Muscle layer of colon (tissue), 2 donors: Measurements from ENCODE around the gene KLHL3.

Source experiments
- H3K27ac ChIP-seq: one replicate; pipeline ENCODE4 v1.7.0; 2013; ENCODE audit warnings: low read depth, mild to moderate bottlenecking, low read length, moderate library complexity
- H3K27me3 ChIP-seq, 2 donors: one replicate each; pipeline ENCODE4 v1.7.0; 2013; ENCODE audit warnings: low read length in 2 of 2, mild to moderate bottlenecking in 2 of 2; ENCODE audit not compliant: insufficient read depth in 2 of 2, control insufficient read depth in 1 of 2
- H3K36me3 ChIP-seq: one replicate; pipeline ENCODE4 v1.7.0; 2013; ENCODE audit warnings: mild to moderate bottlenecking, low read length; ENCODE audit not compliant: insufficient read depth
- H3K4me1 ChIP-seq: one replicate; pipeline ENCODE4 v1.7.0; 2013; ENCODE audit warnings: mild to moderate bottlenecking, low read length; ENCODE audit not compliant: insufficient read depth
- H3K4me3 ChIP-seq, 2 donors: one replicate each; pipeline ENCODE4 v1.7.0; 2013; ENCODE audit warnings: low read length in 2 of 2, low read depth in 1 of 2, mild to moderate bottlenecking in 1 of 2, moderate library complexity in 1 of 2
- H3K9ac ChIP-seq: one replicate; pipeline ENCODE4 v1.7.0; 2013; ENCODE audit warnings: low read length
- H3K9me3 ChIP-seq: one replicate; pipeline ENCODE4 v1.7.0; 2013; ENCODE audit warnings: mild to moderate bottlenecking, low read length
- donor health status: abdominal sarcoma.
- donor health status: Adenocarcinoma of cecum.

Gene KLHL3

GRCh38 chr5:137718611-137719010 lies 17.3 kb downstream of the KLHL3 start:
- no peak overlapping the region for H3K27ac ChIP-seq

GRCh38 chr5:137716337-137716736 lies 19.6 kb downstream of the KLHL3 start:
- H3K4me3 ChIP-seq, result no peak overlapping the region

More at GRCh38 chr5:137718611-137719010, 17.3 kb downstream of the KLHL3 start:
- no peaks in the 10 kb centered on the region for H3K36me3 ChIP-seq
- peaks cover 3% of the 10 kb centered on the region for H3K9me3 ChIP-seq
- H3K9ac ChIP-seq, result no peak overlapping the region
- H3K4me3 ChIP-seq, result no peak overlapping the region
- no peaks in the 10 kb centered on the region for H3K4me1 ChIP-seq
- H3K27me3 ChIP-seq, result no peaks in the 10 kb centered on the region

DNA sequence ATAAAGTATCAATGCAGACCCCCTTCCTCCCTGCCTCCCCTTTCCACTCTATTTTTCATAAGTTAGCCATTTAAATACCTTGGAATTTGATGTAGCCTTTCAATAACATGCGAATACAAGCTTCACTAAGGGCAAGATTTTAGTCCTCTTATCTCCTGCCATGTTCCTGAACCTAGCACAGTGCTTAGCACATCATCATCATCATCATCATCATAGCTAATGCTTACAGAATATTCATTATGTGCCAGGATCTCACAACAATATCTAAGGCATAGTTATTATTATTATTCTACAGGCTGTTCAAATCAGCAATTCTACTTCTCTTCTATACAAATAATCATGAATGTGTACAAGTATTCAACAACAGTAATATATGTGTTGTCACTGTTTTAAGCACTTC lies 20.4 kb downstream of the KLHL3 start:
- H3K9ac ChIP-seq, result no peak overlapping the region
- no peaks in the 10 kb centered on the region for H3K9me3 ChIP-seq
- H3K36me3 ChIP-seq, result no peaks in the 10 kb centered on the region
- H3K4me3 ChIP-seq, result no peak overlapping the region
- H3K4me1 ChIP-seq, result no peaks in the 10 kb centered on the region
- no peak overlapping the region for H3K27ac ChIP-seq
- H3K27me3 ChIP-seq, result no peaks in the 10 kb centered on the region

More at GRCh38 chr5:137716337-137716736, 19.6 kb downstream of the KLHL3 start:
- H3K9me3 ChIP-seq, result no peaks in the 10 kb centered on the region
- no peaks in the 10 kb centered on the region for H3K4me1 ChIP-seq
- H3K9ac ChIP-seq, result no peak overlapping the region
- H3K36me3 ChIP-seq, result no peaks in the 10 kb centered on the region
- H3K27me3 ChIP-seq, result no peaks in the 10 kb centered on the region
- H3K27ac ChIP-seq, result no peak overlapping the region

DNA sequence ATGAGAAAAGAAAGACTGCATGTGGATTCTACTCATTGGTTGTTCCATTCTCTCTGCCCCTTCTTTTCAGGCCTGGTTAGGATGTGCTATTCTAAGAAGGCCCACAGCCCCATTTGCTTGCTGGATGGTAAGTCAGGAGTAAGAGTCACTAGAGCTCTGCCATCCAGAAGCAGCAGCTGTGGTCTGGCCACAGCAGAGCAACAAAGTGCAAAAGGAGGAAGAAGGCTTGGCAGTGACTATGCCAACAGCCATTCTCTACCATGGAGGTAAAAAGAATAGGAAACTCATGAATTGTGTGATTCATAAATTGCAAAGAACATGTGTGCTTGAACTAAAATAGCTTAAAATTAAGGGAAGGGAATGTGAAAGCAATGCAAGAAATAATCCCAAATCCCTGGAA lies 20.9 kb downstream of the KLHL3 start:
- H3K4me1 ChIP-seq, result no peaks in the 10 kb centered on the region
- H3K27ac ChIP-seq, result no peak overlapping the region
- H3K4me3 ChIP-seq, result no peak overlapping the region
- H3K36me3 ChIP-seq, result no peaks in the 10 kb centered on the region
- no peaks in the 10 kb centered on the region for H3K27me3 ChIP-seq
- H3K9me3 ChIP-seq, result no peaks in the 10 kb centered on the region
- H3K9ac ChIP-seq, result no peak overlapping the region

- no peaks in the 10 kb centered on the region for H3K9me3 ChIP-seq
- H3K27ac ChIP-seq, result no peak overlapping the region
- H3K9ac ChIP-seq, result no peak overlapping the region
- H3K36me3 ChIP-seq, result no peaks in the 10 kb centered on the region
- H3K27me3 ChIP-seq, result no peaks in the 10 kb centered on the region
- H3K4me1 ChIP-seq, result no peaks in the 10 kb centered on the region
- H3K4me3 ChIP-seq, result no peak overlapping the region
Measured at GRCh38 chr5:137714494-137714893, 21.4 kb downstream of the KLHL3 start.

DNA sequence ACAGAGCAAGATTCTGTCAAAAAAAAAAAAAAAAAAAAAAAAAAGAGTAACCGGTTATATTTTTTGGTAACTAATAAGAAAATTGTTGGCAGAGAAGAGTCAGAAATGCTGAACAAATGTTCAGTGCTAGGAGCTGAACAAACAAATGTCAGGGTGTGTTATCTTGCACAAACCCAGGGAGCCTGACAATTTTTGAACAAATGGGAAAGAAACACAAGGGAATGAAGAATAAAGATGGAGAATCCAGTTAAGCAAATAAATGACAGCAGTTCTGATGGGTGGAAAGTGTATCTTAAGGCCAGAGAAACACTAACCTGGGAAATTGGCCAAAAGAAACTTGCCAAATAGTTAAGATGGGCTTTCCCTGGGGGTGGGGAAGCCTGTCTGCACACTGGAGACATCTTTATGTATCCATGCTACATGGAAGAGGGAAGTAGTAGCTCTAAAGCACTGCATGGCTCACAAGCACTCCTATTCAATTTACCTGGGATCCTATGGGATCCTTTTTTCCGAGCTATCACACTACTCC lies 23.7 kb downstream of the KLHL3 start:
- Histone ChIP-seq H3K4me1 (no peaks in the 10 kb centered on the region), H3K9ac (no peak overlapping the region), H3K27ac (no peak overlapping the region), H3K9me3 (no peaks in the 10 kb centered on the region), H3K4me3 (no peak overlapping the region), H3K27me3 (no peaks in the 10 kb centered on the region), H3K36me3 (no peaks in the 10 kb centered on the region)

DNA sequence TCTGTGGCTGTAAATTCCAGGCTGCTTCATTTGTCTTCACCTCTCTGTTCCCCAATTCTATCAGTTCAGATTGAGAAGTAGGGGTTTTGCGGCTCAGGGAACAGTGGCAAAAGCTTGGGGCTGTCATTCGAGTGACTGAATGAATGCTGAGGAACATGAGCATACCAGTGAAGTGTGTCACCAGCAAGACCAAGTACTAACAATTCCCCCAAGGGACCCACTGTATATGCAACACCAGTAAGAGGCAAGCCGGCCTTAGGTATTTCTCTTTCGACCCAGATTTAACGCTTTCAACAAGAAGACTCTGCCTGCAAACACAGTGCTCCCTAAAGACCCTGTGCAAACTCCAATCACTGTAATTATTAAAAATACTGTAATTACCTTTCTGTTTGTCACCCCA lies 25.8 kb downstream of the KLHL3 start:
- H3K9ac ChIP-seq, result no peak overlapping the region
- H3K4me3 ChIP-seq, result no peak overlapping the region
- H3K9me3 ChIP-seq, result no peaks in the 10 kb centered on the region
- no peaks in the 10 kb centered on the region for H3K36me3 ChIP-seq
- no peaks in the 10 kb centered on the region for H3K27me3 ChIP-seq
- no peaks in the 10 kb centered on the region for H3K4me1 ChIP-seq
- H3K27ac ChIP-seq, result no peak overlapping the region

- Histone ChIP-seq H3K4me1 (no peaks in the 10 kb centered on the region), H3K9ac (no peak overlapping the region), H3K9me3 (no peaks in the 10 kb centered on the region), H3K36me3 (no peaks in the 10 kb centered on the region), H3K27me3 (no peaks in the 10 kb centered on the region), H3K4me3 (no peak overlapping the region), H3K27ac (no peak overlapping the region)
Measured at GRCh38 chr5:137708796-137709559, 26.9 kb downstream of the KLHL3 start.

GRCh38 chr5:137708062-137708461 lies 27.8 kb downstream of the KLHL3 start:
- no peaks in the 10 kb centered on the region for H3K27me3 ChIP-seq
- no peak overlapping the region for H3K27ac ChIP-seq
- no peak overlapping the region for H3K4me3 ChIP-seq
- H3K4me1 ChIP-seq, result no peaks in the 10 kb centered on the region
- no peak overlapping the region for H3K9ac ChIP-seq
- H3K9me3 ChIP-seq, result no peaks in the 10 kb centered on the region
- H3K36me3 ChIP-seq, result no peaks in the 10 kb centered on the region

DNA sequence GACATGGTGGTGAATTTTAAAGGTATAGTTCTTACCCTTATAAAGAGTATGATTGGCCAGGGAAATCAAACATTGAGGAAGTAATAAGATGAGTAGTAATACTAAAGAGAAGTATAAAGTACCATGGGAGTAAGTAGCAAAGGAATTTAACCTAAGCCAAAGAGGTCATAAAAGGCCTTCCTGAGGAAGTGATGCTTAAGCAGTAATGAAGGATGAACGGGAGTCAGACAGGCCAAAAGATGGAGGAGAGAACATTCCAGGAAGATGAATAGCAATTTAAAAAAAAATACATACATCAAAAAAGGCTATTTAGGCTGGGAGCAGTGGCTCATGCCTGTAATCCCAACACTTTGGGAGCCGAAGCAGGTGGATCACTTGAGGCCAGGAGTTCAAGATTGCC lies 29.0 kb downstream of the KLHL3 start:
- Histone ChIP-seq H3K36me3 (no peaks in the 10 kb centered on the region), H3K9me3 (no peaks in the 10 kb centered on the region), H3K4me3 (no peak overlapping the region), H3K27ac (no peak overlapping the region), H3K27me3 (no peaks in the 10 kb centered on the region), H3K9ac (no peak overlapping the region), H3K4me1 (no peaks in the 10 kb centered on the region)

DNA sequence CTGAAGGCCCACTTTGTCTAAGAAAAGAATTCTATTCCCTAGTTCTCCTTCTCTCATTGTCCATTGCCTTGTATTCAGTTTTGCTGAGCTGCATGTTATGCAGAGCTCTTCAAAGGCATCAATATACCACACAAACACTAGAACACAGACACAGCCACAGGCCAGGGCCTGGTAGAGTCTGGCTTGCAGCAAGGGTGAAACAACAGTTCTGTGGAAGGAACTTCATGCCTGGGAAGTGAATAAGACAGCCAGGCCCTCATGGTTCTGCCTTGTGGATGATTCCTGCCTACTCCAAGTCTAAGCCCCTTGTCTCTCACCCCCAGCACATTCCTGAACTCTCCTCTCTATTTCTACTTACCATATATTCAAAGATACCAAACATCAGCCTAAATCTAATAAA lies 30.8 kb downstream of the KLHL3 start:
- H3K9me3 ChIP-seq, result no peaks in the 10 kb centered on the region
- H3K36me3 ChIP-seq, result no peaks in the 10 kb centered on the region
- H3K27me3 ChIP-seq, result no peaks in the 10 kb centered on the region
- no peak overlapping the region for H3K4me3 ChIP-seq
- H3K9ac ChIP-seq, result no peak overlapping the region
- H3K4me1 ChIP-seq, result no peaks in the 10 kb centered on the region
- no peak overlapping the region for H3K27ac ChIP-seq

GRCh38 chr5:137703565-137703964 lies 32.3 kb downstream of the KLHL3 start:
- H3K27me3 ChIP-seq, result no peaks in the 10 kb centered on the region
- H3K9ac ChIP-seq, result no peak overlapping the region
- H3K9me3 ChIP-seq, result no peaks in the 10 kb centered on the region
- H3K27ac ChIP-seq, result no peak overlapping the region
- no peak overlapping the region for H3K4me3 ChIP-seq
- no peaks in the 10 kb centered on the region for H3K36me3 ChIP-seq
- no peaks in the 10 kb centered on the region for H3K4me1 ChIP-seq
